Upper lobe of right lung (tissue), 1 donor: ENCODE data around the gene PSENEN. TPM values are rescaled to one million over a fixed set of nuclear protein-coding genes. Genes with fewer than 3 reads are reported as not detected.

ENCODE experiments used
- ATAC-seq: fragments of 200-7000 bp; cut with Tn5 transposase; one replicate; pipeline ENCODE4 v1.9.1; 2020; ENCODE audit warnings: mild to moderate bottlenecking, moderate library complexity
- DNase-seq: peaks from one replicate; pipeline ENCODE4 v3.0.0-alpha.2; 2020
- H3K27ac ChIP-seq: fragments of 200-600 bp; one replicate; pipeline ENCODE4 v1.8.0; 2022
- H3K27me3 ChIP-seq: fragments of 200-600 bp; one replicate; pipeline ENCODE4 v1.8.0; 2022; ENCODE audit warnings: mild to moderate bottlenecking
- H3K36me3 ChIP-seq: fragments of 200-600 bp; one replicate; pipeline ENCODE4 v1.8.0; 2022
- H3K4me1 ChIP-seq: fragments of 200-600 bp; one replicate; pipeline ENCODE4 v1.8.0; 2022
- H3K4me3 ChIP-seq: fragments of 200-600 bp; one replicate; pipeline ENCODE4 v1.8.0; 2022; ENCODE audit warnings: mild to moderate bottlenecking
- H3K9me3 ChIP-seq: fragments of 200-600 bp; one replicate; pipeline ENCODE4 v1.8.0; 2022
- CTCF ChIP-seq: fragments of 200-600 bp; IDR thresholded peaks from one replicate; pipeline ENCODE4 v1.8.0; 2022; ENCODE audit warnings: antibody characterized with exemption
- intact Hi-C: fragments of 100-400 bp; cut with DNase I; formaldehyde crosslinking; loops from one replicate; pipeline ENCODE4 v1.11.0; 2022
- total RNA-seq: library from RNA; stranded (reverse); fragmentation: NEBNext Ultra II Directional; extraction: Animal tissue kit (Norgen Biotek cat#: 25700); gene quantifications from one replicate; pipeline ENCODE4 v1.2.1, GENCODE V29; 2021
- donor health status: DM: no; HTN: yes; CAD: no; lungs with severe emphysema.

PSENEN gene
- total RNA-seq, 1 donor from 2014 or later: 51.0 TPM

GRCh38 chr19:35730326-35730725 lies 15.1 kb upstream of the PSENEN start:
- no peak for TF ChIP-seq CTCF
- no peaks in the 10 kb centered on the region for H3K4me1 ChIP-seq
- ATAC-seq (no peak), DNase-seq (no peak)
- H3K9me3 ChIP-seq: no peaks in the 10 kb centered on the region
- H3K27me3 ChIP-seq: no peaks in the 10 kb centered on the region
- H3K4me3 ChIP-seq: no peak overlapping the region
- intact Hi-C loops: no loop called here
- peaks cover 89% of the 10 kb centered on the region for H3K36me3 ChIP-seq
- no peak overlapping the region for H3K27ac ChIP-seq

GRCh38 chr19:35731353-35731752 lies 14.1 kb upstream of the PSENEN start:
- no peak for ATAC-seq
- H3K27me3 ChIP-seq: no peaks in the 10 kb centered on the region
- no peak overlapping the region for H3K27ac ChIP-seq
- H3K4me3 ChIP-seq: no peak overlapping the region
- intact Hi-C loops: no loop called here
- H3K36me3 ChIP-seq: peaks cover 83% of the 10 kb centered on the region
- no peak for DNase-seq
- no peaks in the 10 kb centered on the region for H3K9me3 ChIP-seq
- TF ChIP-seq CTCF: no peak
- no peaks in the 10 kb centered on the region for H3K4me1 ChIP-seq

GRCh38 chr19:35731779-35732405 lies 13.6 kb upstream of the PSENEN start:
- no peaks in the 10 kb centered on the region for H3K27me3 ChIP-seq
- H3K27ac ChIP-seq: no peak overlapping the region
- H3K9me3 ChIP-seq: no peaks in the 10 kb centered on the region
- intact Hi-C loops: no loop called here
- no peak overlapping the region for H3K4me3 ChIP-seq
- peaks cover 83% of the 10 kb centered on the region for H3K36me3 ChIP-seq
- H3K4me1 ChIP-seq: no peaks in the 10 kb centered on the region
- no peak for TF ChIP-seq CTCF
- ATAC-seq: no peak
- no peak for DNase-seq

GRCh38 chr19:35732540-35733179 lies 12.8 kb upstream of the PSENEN start:
- TF ChIP-seq CTCF: no peak
- Histone ChIP-seq H3K4me1 (no peaks in the 10 kb centered on the region), H3K36me3 (peaks cover 83% of the 10 kb centered on the region), H3K4me3 (no peak overlapping the region), H3K27ac (no peak overlapping the region), H3K9me3 (no peaks in the 10 kb centered on the region), H3K27me3 (no peaks in the 10 kb centered on the region)
- DNase-seq (no peak), ATAC-seq (no peak)
- intact Hi-C loops: no loop called here

- DNase-seq: no peak
- ATAC-seq: no peak
These were observed 12.0 kb upstream of the PSENEN start for GRCh38 chr19:35733180-35734125.

More at GRCh38 chr19:35733180-35734125, 12.0 kb upstream of the PSENEN start:
- intact Hi-C loops: no loop called here
- Histone ChIP-seq H3K27me3 (no peaks in the 10 kb centered on the region), H3K36me3 (peaks cover 83% of the 10 kb centered on the region), H3K4me1 (no peaks in the 10 kb centered on the region), H3K4me3 (no peak overlapping the region), H3K9me3 (no peaks in the 10 kb centered on the region), H3K27ac (no peak overlapping the region)
- no peak for TF ChIP-seq CTCF
